ENCODE measurements around the gene NCBP1. TPM values are rescaled to one million over a fixed set of nuclear protein-coding genes. Genes with fewer than 3 reads are reported as not detected.

The NCBP1 gene
- total RNA-seq, 1 experiment from 2014 or later: 23.0 TPM

DNA sequence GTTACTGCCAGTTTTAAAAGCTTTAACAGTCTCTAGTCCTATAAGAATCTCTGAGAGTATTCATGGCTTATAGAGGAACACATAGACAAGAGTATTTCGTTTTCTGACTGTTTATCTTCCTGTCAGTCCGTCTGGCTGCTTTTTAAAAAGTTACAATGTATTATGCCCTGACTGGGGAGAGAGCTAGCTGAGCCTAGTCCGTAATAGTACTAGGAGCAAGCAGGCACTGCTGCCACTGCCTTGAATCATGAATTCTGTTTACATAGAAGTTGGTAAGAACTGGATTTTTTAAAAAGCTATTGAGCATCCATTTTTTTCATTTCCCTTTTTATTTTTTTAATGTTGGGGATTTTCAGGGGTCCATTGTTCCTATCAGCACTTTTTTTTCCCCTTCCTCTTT lies 37.0 kb downstream of the NCBP1 start:
- POLR2A ChIA-PET (ENCODE audit: unreplicated experiment): no interaction called here

DNA sequence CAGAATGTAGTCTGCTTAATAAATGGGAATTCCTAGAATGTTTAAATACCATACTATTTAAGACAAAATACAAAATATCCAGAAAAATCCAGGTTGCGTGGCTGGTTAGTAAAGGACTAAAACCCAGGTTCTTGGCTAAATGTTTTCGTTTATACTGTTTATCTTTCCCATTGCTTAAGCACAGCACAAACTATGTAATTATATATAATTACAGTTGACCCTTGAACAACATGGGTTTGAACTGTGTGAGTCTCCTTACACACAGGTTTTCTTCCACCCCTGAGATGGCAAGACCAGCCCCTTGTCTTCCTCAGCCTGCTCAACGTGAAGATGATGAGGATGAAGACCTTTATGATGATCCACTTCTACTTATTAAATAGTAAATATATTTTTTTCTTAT lies 38.8 kb downstream of the NCBP1 start:
- Histone ChIP-seq H3F3A (ENCODE audit: low read length, unreplicated experiment) (no peaks in the 10 kb centered on the region), H3K27ac (ENCODE audit: low read length) (no peak overlapping the region), H4K20me1 (ENCODE audit: low read length) (no peaks in the 10 kb centered on the region), H3K4me3 (ENCODE audit: low read length) (no peak overlapping the region), H3K9ac (ENCODE audit: low read length) (no peak overlapping the region), H3K4me1 (ENCODE audit: insufficient read depth, low read length) (no peaks in the 10 kb centered on the region), H3K4me2 (ENCODE audit: low read length) (no peak overlapping the region), H2AFZ (ENCODE audit: low read length) (no peak overlapping the region), H3K9me3 (ENCODE audit: low read length) (no peaks in the 10 kb centered on the region), H3K9me2 (replicated peaks; ENCODE audit: low read length) (no peaks in the 10 kb centered on the region), H3K79me2 (ENCODE audit: low read length) (no peaks in the 10 kb centered on the region), H3K27me3 (ENCODE audit: low read length) (no peaks in the 10 kb centered on the region), H3K36me3 (ENCODE audit: low read depth, low read length) (peaks cover 72% of the 10 kb centered on the region)
- BruUV-seq (replicated peaks): no TSS peak
- intact Hi-C loops (cut with micrococcal nuclease): no loop called here
- ChIA-PET POLR2A (ENCODE audit: unreplicated experiment) (no interaction called here), CTCF (no interaction called here)
- no peak for ATAC-seq
- TF ChIP-seq, protein P1, sequence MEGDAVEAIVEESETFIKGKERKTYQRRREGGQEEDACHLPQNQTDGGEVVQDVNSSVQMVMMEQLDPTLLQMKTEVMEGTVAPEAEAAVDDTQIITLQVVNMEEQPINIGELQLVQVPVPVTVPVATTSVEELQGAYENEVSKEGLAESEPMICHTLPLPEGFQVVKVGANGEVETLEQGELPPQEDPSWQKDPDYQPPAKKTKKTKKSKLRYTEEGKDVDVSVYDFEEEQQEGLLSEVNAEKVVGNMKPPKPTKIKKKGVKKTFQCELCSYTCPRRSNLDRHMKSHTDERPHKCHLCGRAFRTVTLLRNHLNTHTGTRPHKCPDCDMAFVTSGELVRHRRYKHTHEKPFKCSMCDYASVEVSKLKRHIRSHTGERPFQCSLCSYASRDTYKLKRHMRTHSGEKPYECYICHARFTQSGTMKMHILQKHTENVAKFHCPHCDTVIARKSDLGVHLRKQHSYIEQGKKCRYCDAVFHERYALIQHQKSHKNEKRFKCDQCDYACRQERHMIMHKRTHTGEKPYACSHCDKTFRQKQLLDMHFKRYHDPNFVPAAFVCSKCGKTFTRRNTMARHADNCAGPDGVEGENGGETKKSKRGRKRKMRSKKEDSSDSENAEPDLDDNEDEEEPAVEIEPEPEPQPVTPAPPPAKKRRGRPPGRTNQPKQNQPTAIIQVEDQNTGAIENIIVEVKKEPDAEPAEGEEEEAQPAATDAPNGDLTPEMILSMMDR (conservative IDR thresholded peaks at IDR 0.05; ENCODE audit: low read depth, low read length): no peak
- TF ChIP-seq EZH2phosphoT487 (IDR thresholded peaks at IDR 0.05; ENCODE audit: borderline replicate concordance, low read length) (no peak), EZH2 (IDR thresholded peaks at IDR 0.05; ENCODE audit: low read length, unreplicated experiment) (no peak)
- DNase-seq: no peak

More for the DNA sequence above, 37.0 kb downstream of the NCBP1 start:
- no peaks in the 10 kb centered on the region for H4K20me1 ChIP-seq (ENCODE audit: low read length)
- peaks cover 76% of the 10 kb centered on the region for H3K36me3 ChIP-seq (ENCODE audit: low read depth, low read length)
- no peaks in the 10 kb centered on the region for H3K79me2 ChIP-seq (ENCODE audit: low read length)
- intact Hi-C loops (cut with micrococcal nuclease): no loop called here
- H3K4me1 ChIP-seq (ENCODE audit: insufficient read depth, low read length): no peaks in the 10 kb centered on the region
- H3F3A ChIP-seq (ENCODE audit: low read length, unreplicated experiment): no peaks in the 10 kb centered on the region
- H3K9ac ChIP-seq (ENCODE audit: low read length): no peak overlapping the region
- no TSS peak for BruUV-seq (replicated peaks)
- no peaks in the 10 kb centered on the region for H3K27me3 ChIP-seq (ENCODE audit: low read length)
- no peak for TF ChIP-seq EZH2 (IDR thresholded peaks at IDR 0.05; ENCODE audit: low read length, unreplicated experiment)
- H3K4me2 ChIP-seq (ENCODE audit: low read length): no peak overlapping the region
- DNase-seq (no peak), ATAC-seq (no peak)
- no peak overlapping the region for H3K27ac ChIP-seq (ENCODE audit: low read length)
- no peak overlapping the region for H2AFZ ChIP-seq (ENCODE audit: low read length)
- H3K9me2 ChIP-seq (replicated peaks; ENCODE audit: low read length): no peaks in the 10 kb centered on the region
- no peak overlapping the region for H3K4me3 ChIP-seq (ENCODE audit: low read length)
- H3K9me3 ChIP-seq (ENCODE audit: low read length): no peaks in the 10 kb centered on the region
- CTCF ChIA-PET: no interaction called here

DNA sequence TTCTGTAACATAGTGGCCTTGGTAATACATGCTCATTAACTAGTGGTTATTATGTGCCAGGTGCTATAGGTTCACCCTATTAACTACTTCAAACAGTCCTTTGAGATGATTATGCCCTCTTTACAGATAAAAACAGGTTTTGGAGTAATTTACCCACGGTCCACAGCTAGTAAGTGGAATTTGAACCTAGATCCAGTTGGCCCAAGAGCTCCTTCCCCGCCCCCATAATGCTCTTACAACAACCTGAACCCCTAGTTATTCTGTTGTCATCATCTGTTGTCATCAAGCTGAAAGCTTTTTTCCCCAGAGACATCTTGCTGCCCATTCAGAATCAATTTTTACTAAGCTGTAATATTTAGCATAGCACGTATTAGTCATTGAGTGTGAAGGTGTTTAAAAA lies 40.3 kb downstream of the NCBP1 start:
- no peak for DNase-seq
- Histone ChIP-seq H3K4me1 (ENCODE audit: insufficient read depth, low read length) (no peaks in the 10 kb centered on the region), H4K20me1 (ENCODE audit: low read length) (no peaks in the 10 kb centered on the region), H3K9me3 (ENCODE audit: low read length) (no peaks in the 10 kb centered on the region), H3K4me2 (ENCODE audit: low read length) (no peak overlapping the region), H3K79me2 (ENCODE audit: low read length) (no peaks in the 10 kb centered on the region), H3K9ac (ENCODE audit: low read length) (no peak overlapping the region), H3F3A (ENCODE audit: low read length, unreplicated experiment) (no peaks in the 10 kb centered on the region), H2AFZ (ENCODE audit: low read length) (no peak overlapping the region), H3K4me3 (ENCODE audit: low read length) (no peak overlapping the region), H3K27me3 (ENCODE audit: low read length) (no peaks in the 10 kb centered on the region), H3K27ac (ENCODE audit: low read length) (no peak overlapping the region), H3K36me3 (ENCODE audit: low read depth, low read length) (peaks cover 63% of the 10 kb centered on the region), H3K9me2 (replicated peaks; ENCODE audit: low read length) (no peaks in the 10 kb centered on the region)
- intact Hi-C loops (cut with micrococcal nuclease): no loop called here
- no peak for TF ChIP-seq EZH2 (IDR thresholded peaks at IDR 0.05; ENCODE audit: low read length, unreplicated experiment)
- TF ChIP-seq, protein P1 (conservative IDR thresholded peaks at IDR 0.05; ENCODE audit: low read depth, low read length): no peak
- TF ChIP-seq EZH2phosphoT487 (IDR thresholded peaks at IDR 0.05; ENCODE audit: borderline replicate concordance, low read length): no peak
- POLR2A ChIA-PET (ENCODE audit: unreplicated experiment): no interaction called here
- no peak for ATAC-seq
- CTCF ChIA-PET: interaction anchor here (0.5 to 0.6 kb wide), 2 partner anchors 210 to 262 kb away, joined by 3 read pairs; partner anchors contain the start of gene TDRD7
- no TSS peak for BruUV-seq (replicated peaks)

Measured in PC-3 (cell line).